K562 (cell line): Measurements from ENCODE around the gene CROCC2.

Source experiments
- CEBPB ChIP-seq: fragments of 450-650 bp; IDR thresholded peaks from 2 replicates; pipeline ENCODE4 v1.6.1; 2016; ENCODE audit warnings: missing genetic modification characterization, missing compliant biosample characterization
- CTCF ChIP-seq, 3 experiments: IDR thresholded peaks in 2 of 3; conservative IDR thresholded peaks in 1 of 3; 2 replicates each; pipeline ENCODE4 v1.5.1; 2011 to 2012; ENCODE audit warnings: low read length in 3 of 3, mild to moderate bottlenecking in 3 of 3, control low read depth in 2 of 3, improper control_type of control experiment in 1 of 3, inconsistent platforms in 1 of 3, low read depth in 1 of 3, mixed read lengths in 1 of 3, moderate library complexity in 1 of 3; ENCODE audit not compliant: insufficient read depth in 2 of 3
- MCM3 ChIP-seq: fragments of 450-650 bp; IDR thresholded peaks from 2 replicates; pipeline ENCODE4 v1.6.1; 2016
- TBP ChIP-seq: optimal IDR thresholded peaks from 2 replicates; pipeline ENCODE3; 2011; ENCODE audit warnings: low read depth, low read length, improper control_type of control experiment
- ZZZ3 ChIP-seq: fragments of 450-650 bp; IDR thresholded peaks from 2 replicates; pipeline ENCODE4 v1.6.1; 2016; ENCODE audit warnings: antibody characterized with exemption, mild to moderate bottlenecking, moderate library complexity

GRCh38 chr2:240996161-240996833, 90.2 kb downstream of the CROCC2 start:
- no peak for TF ChIP-seq TBP
- TF ChIP-seq CEBPB, result no peak
- no peak for TF ChIP-seq ZZZ3
- TF ChIP-seq MCM3, result no peak
- TF ChIP-seq CTCF (IDR thresholded peaks at IDR 0.05 in 2 of 3, conservative IDR thresholded peaks at IDR 0.05 in 1 of 3; ENCODE audit: insufficient read depth in 2 of 3, low read depth in 1 of 3, low read length in 3 of 3), result no peak
